NCI-H1048 (cell line): ENCODE measurements around the gene TUBB2B.
"Not testable (repeated sequence)": the region's sequence is repeated elsewhere in the genome, so short reads cannot be mapped to it uniquely, and the experiment has no call there.

Experiments used
- DNase-seq: peaks from one replicate; lab custom pipeline; 2025; lab: John Stamatoyannopoulos, UW

The TUBB2B gene

DNA sequence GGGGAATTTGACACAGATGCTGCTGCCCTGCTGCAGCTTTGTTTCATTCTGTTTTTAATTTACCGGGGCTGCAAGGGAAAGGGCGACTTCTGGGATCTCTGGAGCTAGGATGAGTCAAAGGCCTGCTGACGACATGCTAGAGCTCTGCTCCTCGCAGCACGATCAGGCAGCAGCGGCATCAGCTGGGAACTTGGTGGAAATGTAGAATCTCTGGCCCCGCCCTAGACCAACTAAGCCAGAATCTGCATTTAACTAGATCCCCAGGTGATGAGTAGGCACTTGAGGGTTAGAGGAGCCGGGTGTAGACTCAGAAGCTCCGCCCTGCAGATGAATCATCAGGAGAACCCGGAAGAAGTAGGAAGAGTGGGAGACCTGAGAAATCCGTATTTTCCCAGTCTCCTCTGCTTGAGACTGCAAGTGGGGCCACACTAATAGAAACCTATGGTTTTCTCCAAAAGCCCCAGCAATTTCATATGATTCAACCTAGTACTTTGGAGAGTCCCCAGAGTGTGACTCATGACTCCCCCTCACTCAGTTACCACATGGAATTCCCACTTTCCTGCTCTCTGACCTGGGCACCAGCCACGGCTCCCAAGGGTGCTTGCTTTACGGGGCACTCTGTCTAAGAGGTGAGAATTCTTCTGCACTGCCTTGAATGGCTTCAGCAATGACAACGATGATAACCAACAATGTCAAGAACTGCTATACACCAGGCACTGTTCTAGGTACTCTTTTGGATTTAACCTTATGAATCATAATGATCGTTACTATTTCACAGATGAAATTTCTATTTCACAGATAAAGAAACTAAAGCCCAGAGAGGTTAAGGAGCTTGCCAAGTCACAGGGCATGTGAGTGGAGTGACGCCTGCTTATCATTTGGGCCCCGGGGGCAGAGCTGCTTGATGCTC, 18.1 kb downstream of the TUBB2B start:
- DNase-seq, result no peak

DNA sequence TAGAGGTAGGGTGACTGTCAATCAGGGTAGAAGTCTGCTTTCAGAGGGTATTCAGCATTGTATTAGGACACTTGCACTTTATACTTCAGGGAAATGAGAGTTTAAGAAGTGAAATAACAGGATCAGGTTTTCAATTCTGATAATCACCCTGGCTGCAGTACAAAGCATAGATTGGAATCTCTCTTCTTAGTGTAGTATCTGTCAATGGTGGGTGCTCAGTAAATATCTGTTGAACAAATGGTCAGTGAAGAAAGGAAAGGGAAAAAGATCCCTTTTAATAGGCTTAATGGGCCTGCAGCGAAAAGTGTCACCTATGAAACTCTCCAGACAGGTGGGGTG, 18.7 kb downstream of the TUBB2B start:
- DNase-seq, result no peak

DNA sequence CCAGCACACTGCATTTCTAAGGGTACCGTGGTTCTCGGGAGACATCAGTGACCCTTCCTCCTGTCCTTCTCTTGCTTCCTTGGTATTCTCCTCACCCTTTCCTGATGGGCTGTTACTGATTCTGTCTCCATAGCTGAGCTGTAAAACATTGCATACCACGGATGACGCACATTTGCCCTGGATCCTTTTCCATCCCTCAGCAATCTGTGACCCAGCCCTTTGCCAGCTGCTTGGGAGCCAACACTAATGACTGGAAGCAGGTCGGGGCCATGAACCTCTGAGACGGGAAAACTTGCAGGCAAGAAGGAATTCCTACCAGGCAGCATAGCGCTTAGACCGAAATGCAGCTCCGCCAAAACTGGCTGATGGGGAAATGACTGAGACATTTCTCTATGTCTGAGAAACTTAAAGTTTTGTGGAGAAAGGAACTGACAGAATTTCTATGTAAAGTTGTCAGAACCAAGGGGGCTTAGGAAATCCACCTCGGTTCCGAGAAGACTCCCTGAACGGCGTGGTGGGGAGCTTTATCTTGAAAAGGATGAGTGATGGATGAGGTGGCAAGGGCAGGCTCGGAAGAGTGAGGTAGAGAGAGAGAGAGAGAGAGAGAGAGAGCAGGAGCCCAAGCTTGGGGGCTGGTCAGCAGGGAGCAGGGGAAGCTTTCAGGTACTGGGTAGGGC, 19.2 kb downstream of the TUBB2B start:
- no peak for DNase-seq

DNA sequence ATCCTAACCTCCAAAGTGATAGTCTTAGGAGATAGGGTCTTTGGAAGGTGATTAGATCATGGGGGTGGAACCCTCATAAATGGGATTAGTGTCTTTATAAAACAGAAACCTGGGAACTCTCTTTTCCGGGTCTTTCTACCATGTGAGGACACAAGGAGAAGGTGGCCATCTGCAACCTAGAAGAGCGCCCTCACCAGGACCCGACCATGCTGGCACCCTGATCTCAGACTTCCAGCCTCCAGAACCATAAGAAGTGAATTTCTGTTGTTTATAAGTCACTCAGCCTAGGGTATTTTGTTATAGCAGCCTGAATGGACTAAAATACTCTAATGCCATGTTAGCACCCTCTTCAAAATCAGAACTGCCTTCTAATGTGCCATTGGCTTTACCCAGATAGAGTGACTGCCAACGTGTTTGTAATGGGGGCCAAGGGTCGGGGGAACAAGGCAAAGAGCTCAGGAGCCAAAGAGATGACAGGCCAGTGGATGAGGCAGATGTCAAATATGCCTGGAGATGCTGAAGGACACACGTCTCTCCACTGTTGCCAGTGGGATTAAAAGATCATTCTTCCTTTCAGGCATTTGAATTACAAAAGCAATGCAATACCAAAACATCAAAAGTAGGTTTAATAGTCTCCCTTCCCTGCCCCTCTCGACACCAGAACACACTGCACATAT, 21.0 kb downstream of the TUBB2B start:
- no peak for DNase-seq

DNA sequence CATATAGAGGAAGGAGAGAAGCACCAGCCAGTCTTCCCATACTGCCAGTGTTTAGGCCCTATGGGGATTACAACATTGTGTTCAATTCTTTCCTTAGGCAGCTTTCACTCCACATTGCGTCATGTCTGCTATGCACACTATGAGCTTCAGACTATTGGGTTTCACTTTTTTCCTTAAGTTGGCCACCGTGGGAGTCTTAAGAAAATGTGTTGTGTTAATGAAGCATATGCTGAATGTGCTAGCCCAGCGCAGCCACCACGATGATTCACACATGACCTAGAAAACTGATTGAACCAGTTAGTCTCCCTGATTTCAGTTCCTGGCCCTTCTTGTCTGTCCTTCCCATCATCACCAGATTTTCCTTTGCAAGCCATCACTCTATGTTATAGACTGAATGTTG, 21.5 kb downstream of the TUBB2B start:
- no peak for DNase-seq

DNA sequence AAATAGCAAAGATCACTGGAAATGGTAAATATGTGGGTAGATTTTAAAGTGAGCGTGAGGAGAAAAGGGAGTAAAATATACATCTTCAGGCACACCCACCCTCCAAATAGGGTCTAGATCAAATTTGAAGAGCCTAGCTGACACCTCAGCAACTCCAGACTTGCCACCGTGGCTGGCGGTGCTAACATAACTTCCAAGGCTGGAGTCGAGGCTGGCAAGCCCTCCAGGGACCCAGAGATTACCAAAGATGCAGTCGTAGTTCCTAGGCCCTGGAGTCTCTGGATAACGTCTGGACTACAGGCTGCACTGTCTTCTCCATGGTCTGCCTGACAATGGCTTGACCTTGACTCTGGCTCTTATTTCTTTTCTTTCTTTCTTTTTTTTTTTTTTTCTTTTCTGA, 22.5 kb downstream of the TUBB2B start:
- no peak for DNase-seq

DNA sequence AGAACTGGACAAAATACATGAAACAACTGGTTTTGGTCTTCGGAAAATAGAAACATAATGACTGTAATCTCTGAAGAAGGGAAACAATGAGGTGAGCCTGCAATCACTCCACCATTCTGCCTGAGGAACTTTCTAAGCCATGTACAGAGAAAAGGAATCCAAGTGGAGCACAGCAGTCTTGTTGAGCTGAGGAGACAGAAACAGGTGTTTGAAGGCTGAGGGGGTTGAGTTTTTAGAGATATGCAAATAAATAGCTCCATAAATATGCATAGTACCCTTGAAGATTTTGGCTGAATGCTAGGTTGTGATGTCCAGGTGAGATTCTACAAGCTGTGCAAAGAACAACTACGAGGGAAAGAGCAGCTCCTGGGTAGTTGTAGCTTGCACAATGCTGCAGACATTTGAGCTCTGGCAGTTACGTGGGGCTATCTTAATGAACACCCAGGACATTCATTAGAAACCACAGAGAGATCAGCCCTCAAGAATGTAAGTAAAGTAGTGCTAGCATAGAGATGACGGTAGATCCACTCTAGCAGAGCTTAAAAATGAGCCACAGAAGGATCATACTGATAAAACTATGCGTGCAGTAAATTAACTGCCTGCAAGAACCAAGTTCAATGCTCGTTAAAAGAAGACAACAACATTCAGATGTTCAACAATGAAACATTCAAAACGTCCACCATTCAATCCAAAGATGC, 24.3 kb downstream of the TUBB2B start:
- no peak for DNase-seq

DNA sequence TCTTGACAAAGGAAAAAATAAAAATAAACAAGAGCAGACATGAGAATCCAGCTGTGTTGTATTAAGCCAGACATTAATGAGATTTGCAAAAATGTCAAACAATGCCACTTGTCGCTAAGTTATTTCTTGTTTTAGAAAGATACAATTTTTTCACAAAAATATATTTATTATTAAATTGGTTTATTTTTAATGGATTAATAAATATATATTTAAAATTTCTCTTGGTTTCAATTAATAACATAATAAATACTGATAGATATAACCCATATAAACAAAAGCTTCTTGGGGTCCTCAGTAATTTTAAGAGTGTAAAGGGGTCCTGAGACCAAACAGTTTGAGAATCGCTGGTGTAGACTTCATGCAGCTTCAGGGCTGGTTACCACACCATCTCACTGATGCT, 26.1 kb downstream of the TUBB2B start:
- no peak for DNase-seq

DNA sequence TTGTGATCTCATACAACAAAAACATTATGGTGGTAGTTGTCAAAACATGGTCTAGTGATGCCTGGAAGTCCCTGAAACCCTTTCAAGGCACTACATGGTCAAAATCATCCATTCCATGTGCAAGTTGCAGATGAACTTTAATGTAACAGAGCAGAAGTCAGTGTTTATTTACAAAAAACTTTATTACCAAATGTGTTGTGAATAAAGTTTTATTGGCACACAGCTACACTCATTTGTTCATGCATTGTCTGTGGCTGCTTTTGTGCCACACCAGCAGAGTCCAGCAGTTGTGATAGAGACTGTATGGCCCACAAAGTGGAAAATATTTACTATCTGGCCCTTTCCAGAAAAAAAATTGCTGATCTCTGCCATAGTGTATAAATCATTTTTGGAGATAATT, 26.8 kb downstream of the TUBB2B start:
- no peak for DNase-seq

DNA sequence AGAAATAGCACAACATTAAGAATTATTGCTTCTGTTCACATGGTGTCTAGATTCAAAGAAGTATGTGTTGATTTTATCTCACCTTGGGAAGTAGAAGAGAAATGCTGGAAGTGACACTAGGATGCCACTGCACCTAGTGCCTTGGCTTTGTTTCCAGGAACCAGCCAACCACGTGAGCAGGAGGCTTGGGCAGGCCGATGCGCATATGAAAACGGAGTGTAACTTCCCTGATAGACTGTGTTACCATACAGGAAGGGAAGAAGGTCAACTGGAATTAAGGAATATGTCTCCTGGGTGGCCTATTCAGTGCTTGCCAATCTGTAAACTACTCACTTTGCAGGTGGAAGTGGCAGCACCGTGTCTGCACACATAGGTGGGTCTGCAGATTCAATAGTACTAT, 28.1 kb downstream of the TUBB2B start:
- DNase-seq, result no peak

DNA sequence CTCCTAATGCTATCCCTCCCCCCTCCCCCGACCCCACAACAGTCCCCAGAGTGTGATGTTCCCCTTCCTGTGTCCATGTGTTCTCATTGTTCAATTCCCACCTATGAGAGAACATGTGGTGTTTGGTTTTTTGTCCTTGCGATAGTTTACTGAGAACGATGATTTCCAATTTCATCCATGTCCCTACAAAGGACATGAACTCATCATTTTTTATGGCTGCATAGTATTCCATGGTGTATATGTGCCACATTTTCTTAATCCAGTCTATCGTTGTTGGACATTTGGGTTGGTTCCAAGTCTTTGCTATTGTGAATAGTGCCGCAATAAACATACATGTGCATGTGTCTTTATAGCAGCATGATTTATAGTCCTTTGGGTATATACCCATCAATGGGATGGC, 29.7 kb downstream of the TUBB2B start:
- DNase-seq, result not testable (repeated sequence)

DNA sequence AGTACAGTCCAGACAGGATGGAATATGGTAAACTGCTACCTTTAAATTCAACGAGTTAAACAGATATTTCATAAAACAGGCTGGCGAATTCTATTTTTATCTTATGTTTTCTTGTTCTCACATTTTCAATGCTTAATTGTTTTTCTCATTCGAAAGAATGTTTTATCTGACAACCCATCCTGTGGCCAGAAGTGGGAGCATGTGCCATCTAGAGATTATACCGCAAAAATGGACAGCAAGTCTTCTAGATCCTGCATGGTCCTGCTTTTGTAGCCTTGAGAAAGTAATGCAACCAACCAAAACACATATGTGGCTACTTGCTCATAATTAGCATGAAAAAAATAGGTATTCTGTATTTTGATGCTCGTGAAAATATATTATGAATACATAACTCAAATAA, 30.7 kb downstream of the TUBB2B start:
- DNase-seq, result no peak

DNA sequence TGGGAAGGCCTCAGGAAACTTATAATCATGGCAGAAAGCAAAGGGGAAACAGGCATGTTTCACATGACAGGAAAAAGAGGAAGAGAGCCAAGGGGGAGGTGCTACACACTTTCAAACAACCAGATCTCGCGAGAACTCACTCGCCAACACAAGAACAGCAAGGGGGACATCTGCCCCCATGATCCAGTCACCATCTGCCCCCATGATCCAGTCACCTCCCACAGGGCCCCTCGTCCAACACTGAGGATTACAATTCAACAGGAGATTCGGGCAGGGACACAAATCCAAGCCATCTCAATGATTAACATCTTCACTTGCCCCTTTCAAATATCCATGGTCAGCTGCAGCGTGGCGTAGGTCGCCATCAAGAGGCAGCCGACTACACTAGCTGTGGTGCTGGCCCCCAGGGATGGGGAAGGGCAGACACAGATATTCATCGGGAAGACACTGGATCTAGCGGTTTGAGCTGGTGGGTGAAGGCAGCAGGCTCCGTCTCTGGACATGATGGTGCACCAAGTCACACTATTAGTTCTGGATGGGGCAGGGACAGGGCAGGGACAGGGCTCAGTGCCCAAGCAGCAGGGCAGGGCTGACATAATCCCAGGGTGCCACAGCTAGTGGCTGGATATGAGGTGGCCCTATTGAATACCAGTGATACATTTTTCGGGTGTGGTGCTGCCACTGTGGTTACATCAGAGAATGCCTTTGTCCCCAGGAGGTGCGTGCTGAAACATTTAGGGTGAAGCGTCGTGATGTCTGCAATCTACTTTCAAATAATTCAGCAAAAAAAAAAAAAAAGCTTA, 31.6 kb downstream of the TUBB2B start:
- no peak for DNase-seq

DNA sequence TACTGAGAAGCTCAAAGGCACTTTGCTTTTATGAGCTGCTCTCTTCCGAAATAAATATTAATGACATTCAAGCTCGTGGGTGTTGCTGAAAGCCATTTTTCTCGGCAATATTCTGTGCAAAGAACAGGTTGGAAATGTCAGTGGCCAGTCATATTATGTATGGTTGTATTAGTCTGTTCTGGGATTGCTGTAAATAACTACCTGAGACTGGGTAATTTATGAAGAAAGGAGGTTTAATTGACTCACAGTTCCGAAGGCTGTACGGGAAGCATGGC, 32.1 kb downstream of the TUBB2B start:
- no peak for DNase-seq

DNA sequence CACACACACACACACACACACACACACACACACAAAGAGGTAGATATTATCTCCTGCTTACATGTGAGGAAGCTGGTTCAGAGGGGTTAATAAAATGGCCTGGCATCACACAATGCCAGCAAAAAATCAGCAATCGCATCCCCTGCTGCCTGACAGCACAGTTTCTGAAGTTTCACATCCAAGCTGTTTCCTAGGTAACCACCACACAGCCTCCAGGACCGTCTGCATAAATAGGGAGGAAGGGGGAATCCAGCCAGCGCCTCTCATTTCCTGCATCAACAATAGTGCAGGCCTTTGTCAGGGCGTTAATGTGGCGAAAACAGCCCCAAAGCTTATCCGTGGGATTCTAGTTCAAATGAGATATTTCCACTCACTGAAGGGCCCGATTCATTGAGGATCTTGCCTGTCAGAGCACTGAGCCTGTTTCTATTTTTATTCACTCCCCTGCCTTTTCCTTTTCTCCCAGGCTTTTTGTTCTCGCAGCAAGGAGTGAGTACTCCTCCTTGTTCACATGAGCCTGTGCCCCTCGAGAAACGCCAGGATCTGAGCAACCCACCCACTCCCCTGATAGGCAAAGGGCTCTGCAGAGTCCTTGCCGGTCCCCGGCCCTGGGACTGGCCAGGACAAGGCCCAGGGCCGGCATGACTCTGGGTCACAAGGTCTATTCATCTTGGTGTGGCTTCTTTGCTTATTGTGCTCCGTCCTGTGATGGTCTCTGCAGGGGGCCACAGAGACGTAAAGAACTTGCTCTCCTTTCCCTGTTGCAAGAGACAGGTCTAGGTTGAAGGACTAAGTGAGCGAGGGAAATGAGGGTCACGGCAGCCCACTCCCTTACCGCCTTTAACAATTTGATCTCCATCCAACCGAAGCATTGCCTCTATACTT, 32.7 kb downstream of the TUBB2B start:
- DNase-seq, result no peak

DNA sequence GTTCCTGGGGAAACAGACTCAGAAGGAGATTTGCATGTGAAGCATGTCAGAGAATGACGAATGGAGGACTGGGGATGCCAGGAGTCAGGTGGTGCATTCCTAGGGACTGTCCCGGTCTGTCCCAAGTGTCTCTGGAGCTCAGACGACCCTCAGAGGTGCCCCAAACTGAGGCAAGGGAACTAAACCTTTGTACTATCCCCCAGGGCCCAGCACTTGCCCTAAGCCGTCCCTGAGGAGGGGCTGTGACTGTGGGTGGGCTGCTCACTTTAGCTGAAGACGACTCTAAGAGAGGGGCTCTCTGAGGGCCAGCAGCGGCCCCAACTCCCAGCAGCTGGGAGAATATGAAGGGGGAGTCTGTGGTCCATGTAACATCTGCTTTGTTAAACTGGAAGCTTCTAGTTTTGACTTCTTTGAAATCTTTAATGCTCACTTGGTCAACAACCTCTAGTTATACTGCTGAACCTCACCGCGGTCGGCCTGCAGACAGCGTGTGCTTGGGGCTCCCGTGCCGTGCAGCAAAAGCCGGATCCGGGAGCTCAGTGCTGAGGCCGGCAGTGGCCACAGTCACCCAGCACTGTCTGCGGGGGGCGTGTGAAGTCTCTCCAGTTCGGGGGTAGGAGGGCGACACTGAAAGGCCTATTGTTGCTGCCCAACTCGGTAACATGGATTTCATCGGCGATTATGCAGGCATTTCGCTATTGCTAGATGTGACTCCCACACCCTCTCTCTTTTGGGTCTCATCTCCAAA, 34.2 kb downstream of the TUBB2B start:
- no peak for DNase-seq

DNA sequence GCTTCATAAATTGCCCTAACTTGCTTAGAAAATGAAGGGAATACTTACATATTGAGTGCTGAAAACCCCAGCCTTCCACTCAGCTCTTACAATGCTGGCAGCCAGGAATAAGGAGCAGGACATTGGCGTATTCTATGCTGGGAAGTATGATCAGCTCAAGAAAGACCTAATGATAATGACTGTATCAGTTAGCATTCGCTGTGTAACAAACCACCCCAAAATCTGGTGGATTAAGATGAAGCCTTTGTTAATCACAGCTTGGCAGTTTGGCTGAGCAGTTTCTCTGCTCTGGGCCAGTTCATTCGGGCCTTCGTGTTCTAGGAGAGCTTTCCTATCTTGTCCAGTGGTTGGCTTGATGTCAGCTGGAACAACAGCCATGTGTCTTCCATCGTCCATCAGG, 36.7 kb downstream of the TUBB2B start:
- no peak for DNase-seq

DNA sequence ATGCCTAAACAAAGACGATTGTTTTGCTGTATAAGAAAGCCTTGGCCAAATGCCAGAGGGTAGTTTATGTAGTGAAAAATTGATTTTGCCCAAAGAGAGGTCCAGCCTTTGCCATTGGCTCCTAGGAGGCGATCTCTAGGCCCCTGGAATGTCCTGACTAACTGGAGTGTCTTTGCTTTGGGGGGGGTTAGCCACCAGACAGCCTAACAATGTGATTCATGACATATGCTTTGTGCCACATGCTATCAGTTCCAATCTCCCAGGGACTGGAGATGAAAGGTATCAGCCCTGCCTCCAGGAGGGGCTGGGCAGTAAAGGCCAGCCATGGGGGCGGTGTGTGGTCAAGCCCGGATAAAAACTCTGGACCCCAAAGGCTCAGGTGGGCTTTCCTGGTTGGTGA, 37.4 kb downstream of the TUBB2B start:
- DNase-seq, result no peak

DNA sequence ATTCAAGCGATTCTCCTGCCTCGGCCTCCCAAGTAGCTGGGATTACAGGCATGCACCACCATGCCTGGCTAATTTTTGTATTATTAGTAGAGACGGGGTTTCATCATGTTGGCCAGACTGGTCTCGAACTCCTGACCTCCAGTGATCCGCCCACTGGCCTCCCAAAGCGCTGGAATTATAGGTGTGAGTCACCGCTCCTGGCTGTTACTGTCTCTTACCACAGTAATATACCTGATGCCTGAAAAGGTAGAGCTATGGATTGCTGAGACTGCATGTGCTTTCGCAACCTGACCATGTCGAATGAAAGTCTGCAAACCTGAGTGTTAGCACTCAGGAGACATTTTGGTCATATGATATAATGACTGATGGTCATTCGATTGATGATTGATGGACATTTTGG, 38.3 kb downstream of the TUBB2B start:
- not testable (repeated sequence) for DNase-seq

DNA sequence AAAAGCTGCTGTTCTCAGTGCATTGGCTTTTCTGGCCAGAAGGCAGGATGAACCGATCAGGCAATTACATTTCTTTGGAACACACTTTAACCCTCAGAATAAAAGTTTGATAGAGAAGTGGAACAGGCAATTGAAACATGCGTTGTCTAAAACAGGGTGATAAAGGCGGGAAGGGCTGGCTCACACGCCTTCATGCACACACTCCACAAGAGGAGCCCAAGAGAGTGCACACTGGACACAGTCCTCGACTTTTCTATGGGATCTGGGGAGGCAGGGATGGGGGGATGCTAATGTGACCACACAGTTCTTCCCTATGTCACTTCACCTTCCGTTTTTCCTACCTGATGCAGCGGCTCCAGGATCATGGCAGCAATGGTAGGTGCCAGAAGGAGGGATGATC, 39.2 kb downstream of the TUBB2B start:
- no peak for DNase-seq
